Testis (tissue), 3 donors: ENCODE measurements around the gene PALM. TPM values are rescaled to one million over a fixed set of nuclear protein-coding genes. Genes with fewer than 3 reads are reported as not detected.
"Not testable (repeated sequence)": the region's sequence is repeated elsewhere in the genome, so short reads cannot be mapped to it uniquely, and the experiment has no call there.

Source experiments
- DNase-seq: peaks from one replicate; pipeline ENCODE4 v3.0.0-alpha.2; 2019
- H3K27ac ChIP-seq, 2 donors: fragments of 200-600 bp; sonication (generic); one replicate each; pipeline ENCODE4 v1.5.1; 2019
- H3K27me3 ChIP-seq: fragments of 200-600 bp; sonication (generic); one replicate; pipeline ENCODE4 v1.5.1; 2019
- H3K36me3 ChIP-seq: fragments of 200-600 bp; sonication (generic); one replicate; pipeline ENCODE4 v1.5.1; 2017; ENCODE audit warnings: low read depth; ENCODE audit errors: missing control alignments
- H3K4me1 ChIP-seq: fragments of 200-600 bp; sonication (generic); one replicate; pipeline ENCODE4 v1.5.1; 2019
- H3K4me3 ChIP-seq, 2 donors: fragments of 200-600 bp; sonication (generic); one replicate each; pipeline ENCODE4 v1.5.1; 2017 to 2019
- H3K9me3 ChIP-seq: fragments of 200-600 bp; sonication (generic); one replicate; pipeline ENCODE4 v1.5.1; 2017
- CTCF ChIP-seq, 3 experiments: fragments of 450-650 bp in 2 of 3; fragments of 200-600 bp in 1 of 3; sonication (generic) in 1 of 3; IDR thresholded peaks; one replicate each; pipeline ENCODE4 v1.5.1; 2016 to 2019; ENCODE audit warnings: antibody characterized with exemption in 3 of 3, mild to moderate bottlenecking in 2 of 3, moderate library complexity in 1 of 3
- POLR2A ChIP-seq: fragments of 450-650 bp; IDR thresholded peaks from one replicate; pipeline ENCODE4 v1.6.1; 2017; ENCODE audit warnings: antibody characterized with exemption, mild to moderate bottlenecking, moderate library complexity
- WGBS, 2 donors: methylation state at CpG; one replicate each; pipeline ENCODE4 v1.1.5; 2018; 5-methylcytosine and 5-hydroxymethylcytosine counted together
- intact Hi-C: fragments of 100-400 bp; cut with DNase I; formaldehyde crosslinking; loops from one replicate; pipeline ENCODE4 v1.15.1; 2023; ENCODE audit warnings: low total_unique reads
- polyA plus RNA-seq: library from polyadenylated mRNA; stranded (reverse); fragments of 350-450 nt; fragmentation: Illumina TruSeq; extraction: RNeasy Lipid Tissue Mini Kit (QIAGEN cat#74804); gene quantifications from one replicate; pipeline ENCODE4 v1.2.3, GENCODE V29; 2014; ENCODE audit warnings: low read depth, low replicate concordance; ENCODE audit not compliant: insufficient read depth
- total RNA-seq, 2 donors: library from RNA; depleted of rRNA; stranded (reverse); fragments of >200 nt; gene quantifications; one replicate each; pipeline ENCODE4 v1.2.3, GENCODE V29; 2016

PALM gene
- total and polyA plus RNA-seq, 3 donors from 2014 or later: 35.5 to 47.8 (median 46.4) TPM

DNA sequence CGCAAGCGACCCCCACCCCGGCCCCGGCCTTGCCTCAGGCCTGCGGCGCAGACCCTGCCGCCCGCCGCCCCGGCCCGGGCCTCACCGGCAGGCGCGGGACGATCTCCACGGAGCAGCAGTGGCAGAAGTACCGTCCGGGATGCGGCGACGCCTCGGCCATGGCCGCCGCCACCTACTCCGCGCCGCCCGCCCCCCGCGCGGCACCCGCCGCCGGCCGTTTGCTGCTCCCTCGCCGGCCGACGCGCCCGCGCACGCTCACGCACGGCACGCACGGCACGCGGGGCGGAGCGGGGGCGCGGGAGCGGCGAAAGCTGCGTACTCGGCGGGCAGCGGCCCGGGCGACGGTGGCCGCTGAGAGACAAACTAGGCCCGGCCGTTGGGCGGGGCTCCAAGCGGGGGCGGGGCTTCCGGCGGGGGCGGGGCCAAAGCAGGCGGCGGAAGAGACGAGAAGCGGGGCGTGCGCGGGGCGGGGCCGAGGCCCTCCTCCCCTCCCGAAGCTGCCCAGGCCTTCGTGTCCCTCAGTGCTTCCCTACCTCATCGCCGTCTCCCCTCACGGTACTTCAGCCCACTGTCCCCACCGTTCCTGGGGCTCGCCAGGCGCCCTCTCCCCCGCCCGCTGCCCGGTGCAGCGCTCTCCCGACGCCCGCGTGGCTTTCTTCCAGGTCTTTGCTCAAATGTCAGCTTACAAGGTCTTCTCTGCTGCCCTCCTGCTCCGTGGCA lies 45.6 kb upstream of the PALM start, which contains the start of gene RNF126:
TSS of gene RNF126 (minus strand) at position 253 of the 720 bp plus-strand sequence. CDS start at position 160, 93 bp downstream.
- peaks cover 47% of the 10 kb centered on the region for H3K4me1 ChIP-seq
- intact Hi-C loops: no loop called here
- peak within 1 kb of the TSS; percentile 68 to 96 for H3K27ac ChIP-seq
- peak; percentile 93 for DNase-seq
- no peak for TF ChIP-seq POLR2A
- peak in 1 of 3 experiments; percentile 17 for TF ChIP-seq CTCF (IDR thresholded peaks at IDR 0.05)
- no peaks in the 10 kb centered on the region for H3K9me3 ChIP-seq
- H3K27me3 ChIP-seq: no peaks in the 10 kb centered on the region
- H3K4me3 ChIP-seq: peak within 1 kb of the TSS; percentile 97 to 98
- H3K36me3 ChIP-seq: no peaks in the 10 kb centered on the region
- WGBS, 2 donors: 0 to 1% methylated on average over 14 to 81 of the region's 97 CpGs

GRCh38 chr19:663682-664117 lies 45.0 kb upstream of the PALM start:
- 17 to 35% methylated on average over 15 to 18 of the region's 18 CpGs for WGBS, 2 donors
- Histone ChIP-seq H3K4me3 (peak overlapping the region; percentile 60 to 97), H3K4me1 (peaks cover 46% of the 10 kb centered on the region), H3K36me3 (no peaks in the 10 kb centered on the region), H3K9me3 (no peaks in the 10 kb centered on the region), H3K27ac (peak overlapping the region; percentile 46 to 96), H3K27me3 (no peaks in the 10 kb centered on the region)
- intact Hi-C loops: no loop called here
- DNase-seq: no peak
- TF ChIP-seq POLR2A (no peak), CTCF (IDR thresholded peaks at IDR 0.05) (no peak)

- TF ChIP-seq POLR2A (no peak), CTCF (IDR thresholded peaks at IDR 0.05) (peak; percentile 82 to 96 (median 90))
- Histone ChIP-seq H3K4me1 (peaks cover 34% of the 10 kb centered on the region), H3K27ac (no peak overlapping the region), H3K27me3 (no peaks in the 10 kb centered on the region), H3K4me3 (no peak overlapping the region), H3K9me3 (no peaks in the 10 kb centered on the region), H3K36me3 (no peaks in the 10 kb centered on the region)
- DNase-seq: peak; percentile 83
- intact Hi-C loops: loop anchor here (5.0 kb wide), 1 partner anchor 67 kb away; no protein-coding TSS in a partner anchor
- WGBS, 2 donors: 28 to 36% methylated on average over 24 of the region's 24 CpGs
These were observed 43.8 kb upstream of the PALM start for GRCh38 chr19:664913-665443.

GRCh38 chr19:666985-667573 lies 41.7 kb upstream of the PALM start:
- not testable (repeated sequence) for H3K27me3 ChIP-seq, H3K4me3 ChIP-seq, H3K36me3 ChIP-seq, H3K9me3 ChIP-seq, DNase-seq, H3K27ac ChIP-seq
- intact Hi-C loops: loop anchor here (5.0 kb wide), 1 partner anchor 65 kb away; no protein-coding TSS in a partner anchor
- peaks cover 13% of the 10 kb centered on the region for H3K4me1 ChIP-seq
- 88 to 90% methylated on average over 16 to 35 of the region's 38 CpGs for WGBS, 2 donors

DNA sequence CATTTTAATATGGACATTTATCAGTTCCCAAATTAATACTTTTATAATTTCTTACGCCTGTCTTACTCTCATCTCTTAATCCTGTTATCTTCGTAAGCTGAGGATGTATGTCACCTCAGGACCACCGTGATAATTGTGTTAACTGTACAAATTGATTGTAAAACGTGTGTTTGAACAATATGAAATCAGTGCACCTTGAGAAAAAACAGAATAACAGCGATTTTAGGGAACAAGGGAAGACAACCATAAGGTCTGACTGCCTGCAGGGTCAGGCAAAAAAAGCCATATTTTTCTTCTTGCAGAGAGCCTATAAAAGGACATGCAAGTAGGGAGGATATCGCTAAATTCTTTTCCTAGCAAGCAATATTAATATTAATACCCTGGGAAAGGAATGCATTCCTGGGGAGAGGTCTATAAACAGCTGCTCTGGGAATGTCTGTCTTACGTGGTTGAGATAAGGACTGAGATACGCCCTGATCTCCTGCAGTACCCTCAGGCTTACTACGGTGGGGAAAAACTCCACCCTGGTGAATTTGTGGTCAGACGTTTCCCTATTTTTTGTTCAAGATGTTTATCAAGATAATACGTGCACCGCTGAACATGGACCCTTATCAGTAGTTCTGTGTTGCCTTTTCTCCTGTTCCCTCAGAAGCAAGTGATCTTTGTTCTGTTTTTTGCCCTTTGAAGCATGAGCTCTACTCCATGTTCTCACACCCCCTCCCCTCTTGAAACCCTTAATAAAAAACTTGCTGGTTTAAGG lies 39.9 kb upstream of the PALM start:
- intact Hi-C loops: loop anchor here (5.0 kb wide), 1 partner anchor 63 kb away; no protein-coding TSS in a partner anchor
- DNase-seq, H3K27ac ChIP-seq, H3K27me3 ChIP-seq, H3K36me3 ChIP-seq, H3K4me3 ChIP-seq, H3K9me3 ChIP-seq, H3K4me1 ChIP-seq: not testable (repeated sequence)
- WGBS, 2 donors: 67 to 75% methylated on average over 12 of the region's 12 CpGs
